ENCODE data around the gene TMEM115. TPM values are rescaled to one million over a fixed set of nuclear protein-coding genes. Genes with fewer than 3 reads are reported as not detected.

The TMEM115 gene
- total and polyA plus RNA-seq, 2 of the 13 experiments (the other 11 are each of a cell fraction or from before 2014, with no cell fraction given) = 22.1 to 30.7 TPM

DNA sequence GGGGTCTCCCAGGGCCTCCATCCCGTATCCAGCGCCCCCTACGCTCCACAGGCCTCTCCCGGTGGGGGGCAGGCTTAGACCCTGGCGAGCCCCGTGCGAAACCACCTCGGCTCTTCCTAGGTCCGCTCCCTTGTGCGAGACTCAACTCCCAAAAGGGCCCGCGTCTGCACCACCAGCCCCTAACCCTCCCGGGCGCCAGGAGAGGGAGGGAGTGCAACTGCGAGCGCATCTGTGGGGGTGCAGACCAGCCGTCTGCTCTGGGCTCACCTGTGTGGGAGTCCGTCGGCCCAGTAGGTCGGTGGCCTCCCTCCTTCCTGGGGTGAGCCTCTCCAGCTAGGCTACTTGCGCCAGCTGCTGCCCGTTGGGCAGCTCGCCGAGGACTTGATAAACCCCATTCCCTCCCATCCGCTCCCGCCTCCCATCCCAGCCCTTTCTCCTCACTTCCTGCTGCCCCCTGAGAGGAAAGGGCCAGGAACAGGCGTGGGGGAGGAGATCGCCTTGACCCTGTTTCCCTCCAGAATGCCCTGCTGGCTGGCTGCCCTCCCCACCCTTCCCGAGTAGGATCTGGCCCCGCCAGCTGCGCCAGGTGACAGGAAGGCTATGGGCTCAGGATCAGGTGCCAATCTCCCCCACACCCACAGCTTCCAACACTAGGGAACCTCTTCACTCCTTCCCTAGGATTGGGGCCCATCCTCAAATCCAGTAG, 36.8 kb downstream of the TMEM115 start, which contains the start of gene HYAL2 (continued):
- TF ChIP-seq, protein P1, sequence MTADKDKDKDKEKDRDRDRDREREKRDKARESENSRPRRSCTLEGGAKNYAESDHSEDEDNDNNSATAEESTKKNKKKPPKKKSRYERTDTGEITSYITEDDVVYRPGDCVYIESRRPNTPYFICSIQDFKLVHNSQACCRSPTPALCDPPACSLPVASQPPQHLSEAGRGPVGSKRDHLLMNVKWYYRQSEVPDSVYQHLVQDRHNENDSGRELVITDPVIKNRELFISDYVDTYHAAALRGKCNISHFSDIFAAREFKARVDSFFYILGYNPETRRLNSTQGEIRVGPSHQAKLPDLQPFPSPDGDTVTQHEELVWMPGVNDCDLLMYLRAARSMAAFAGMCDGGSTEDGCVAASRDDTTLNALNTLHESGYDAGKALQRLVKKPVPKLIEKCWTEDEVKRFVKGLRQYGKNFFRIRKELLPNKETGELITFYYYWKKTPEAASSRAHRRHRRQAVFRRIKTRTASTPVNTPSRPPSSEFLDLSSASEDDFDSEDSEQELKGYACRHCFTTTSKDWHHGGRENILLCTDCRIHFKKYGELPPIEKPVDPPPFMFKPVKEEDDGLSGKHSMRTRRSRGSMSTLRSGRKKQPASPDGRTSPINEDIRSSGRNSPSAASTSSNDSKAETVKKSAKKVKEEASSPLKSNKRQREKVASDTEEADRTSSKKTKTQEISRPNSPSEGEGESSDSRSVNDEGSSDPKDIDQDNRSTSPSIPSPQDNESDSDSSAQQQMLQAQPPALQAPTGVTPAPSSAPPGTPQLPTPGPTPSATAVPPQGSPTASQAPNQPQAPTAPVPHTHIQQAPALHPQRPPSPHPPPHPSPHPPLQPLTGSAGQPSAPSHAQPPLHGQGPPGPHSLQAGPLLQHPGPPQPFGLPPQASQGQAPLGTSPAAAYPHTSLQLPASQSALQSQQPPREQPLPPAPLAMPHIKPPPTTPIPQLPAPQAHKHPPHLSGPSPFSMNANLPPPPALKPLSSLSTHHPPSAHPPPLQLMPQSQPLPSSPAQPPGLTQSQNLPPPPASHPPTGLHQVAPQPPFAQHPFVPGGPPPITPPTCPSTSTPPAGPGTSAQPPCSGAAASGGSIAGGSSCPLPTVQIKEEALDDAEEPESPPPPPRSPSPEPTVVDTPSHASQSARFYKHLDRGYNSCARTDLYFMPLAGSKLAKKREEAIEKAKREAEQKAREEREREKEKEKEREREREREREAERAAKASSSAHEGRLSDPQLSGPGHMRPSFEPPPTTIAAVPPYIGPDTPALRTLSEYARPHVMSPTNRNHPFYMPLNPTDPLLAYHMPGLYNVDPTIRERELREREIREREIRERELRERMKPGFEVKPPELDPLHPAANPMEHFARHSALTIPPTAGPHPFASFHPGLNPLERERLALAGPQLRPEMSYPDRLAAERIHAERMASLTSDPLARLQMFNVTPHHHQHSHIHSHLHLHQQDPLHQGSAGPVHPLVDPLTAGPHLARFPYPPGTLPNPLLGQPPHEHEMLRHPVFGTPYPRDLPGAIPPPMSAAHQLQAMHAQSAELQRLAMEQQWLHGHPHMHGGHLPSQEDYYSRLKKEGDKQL (CRISPR knock-in tag; IDR thresholded peaks at IDR 0.05; ENCODE audit: low read depth) = no peak
- 0 out of 2 replicates have a peak, but pooled peaks have one; percentile 34 for TF ChIP-seq ZZZ3 (CRISPR knock-in tag; IDR thresholded peaks at IDR 0.05; ENCODE audit: borderline replicate concordance)
- peak; percentile 95 for TF ChIP-seq ZBTB38 (CRISPR knock-in tag; IDR thresholded peaks at IDR 0.05)
- TF ChIP-seq, protein P2, sequence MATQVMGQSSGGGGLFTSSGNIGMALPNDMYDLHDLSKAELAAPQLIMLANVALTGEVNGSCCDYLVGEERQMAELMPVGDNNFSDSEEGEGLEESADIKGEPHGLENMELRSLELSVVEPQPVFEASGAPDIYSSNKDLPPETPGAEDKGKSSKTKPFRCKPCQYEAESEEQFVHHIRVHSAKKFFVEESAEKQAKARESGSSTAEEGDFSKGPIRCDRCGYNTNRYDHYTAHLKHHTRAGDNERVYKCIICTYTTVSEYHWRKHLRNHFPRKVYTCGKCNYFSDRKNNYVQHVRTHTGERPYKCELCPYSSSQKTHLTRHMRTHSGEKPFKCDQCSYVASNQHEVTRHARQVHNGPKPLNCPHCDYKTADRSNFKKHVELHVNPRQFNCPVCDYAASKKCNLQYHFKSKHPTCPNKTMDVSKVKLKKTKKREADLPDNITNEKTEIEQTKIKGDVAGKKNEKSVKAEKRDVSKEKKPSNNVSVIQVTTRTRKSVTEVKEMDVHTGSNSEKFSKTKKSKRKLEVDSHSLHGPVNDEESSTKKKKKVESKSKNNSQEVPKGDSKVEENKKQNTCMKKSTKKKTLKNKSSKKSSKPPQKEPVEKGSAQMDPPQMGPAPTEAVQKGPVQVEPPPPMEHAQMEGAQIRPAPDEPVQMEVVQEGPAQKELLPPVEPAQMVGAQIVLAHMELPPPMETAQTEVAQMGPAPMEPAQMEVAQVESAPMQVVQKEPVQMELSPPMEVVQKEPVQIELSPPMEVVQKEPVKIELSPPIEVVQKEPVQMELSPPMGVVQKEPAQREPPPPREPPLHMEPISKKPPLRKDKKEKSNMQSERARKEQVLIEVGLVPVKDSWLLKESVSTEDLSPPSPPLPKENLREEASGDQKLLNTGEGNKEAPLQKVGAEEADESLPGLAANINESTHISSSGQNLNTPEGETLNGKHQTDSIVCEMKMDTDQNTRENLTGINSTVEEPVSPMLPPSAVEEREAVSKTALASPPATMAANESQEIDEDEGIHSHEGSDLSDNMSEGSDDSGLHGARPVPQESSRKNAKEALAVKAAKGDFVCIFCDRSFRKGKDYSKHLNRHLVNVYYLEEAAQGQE (IDR thresholded peaks at IDR 0.05; ENCODE audit: borderline replicate concordance in 1 of 2, low read depth in 1 of 2, low read length in 2 of 2) = no peak
- TF ChIP-seq, protein P3, sequence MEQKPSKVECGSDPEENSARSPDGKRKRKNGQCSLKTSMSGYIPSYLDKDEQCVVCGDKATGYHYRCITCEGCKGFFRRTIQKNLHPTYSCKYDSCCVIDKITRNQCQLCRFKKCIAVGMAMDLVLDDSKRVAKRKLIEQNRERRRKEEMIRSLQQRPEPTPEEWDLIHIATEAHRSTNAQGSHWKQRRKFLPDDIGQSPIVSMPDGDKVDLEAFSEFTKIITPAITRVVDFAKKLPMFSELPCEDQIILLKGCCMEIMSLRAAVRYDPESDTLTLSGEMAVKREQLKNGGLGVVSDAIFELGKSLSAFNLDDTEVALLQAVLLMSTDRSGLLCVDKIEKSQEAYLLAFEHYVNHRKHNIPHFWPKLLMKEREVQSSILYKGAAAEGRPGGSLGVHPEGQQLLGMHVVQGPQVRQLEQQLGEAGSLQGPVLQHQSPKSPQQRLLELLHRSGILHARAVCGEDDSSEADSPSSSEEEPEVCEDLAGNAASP (CRISPR knock-in tag; IDR thresholded peaks at IDR 0.05; ENCODE audit: borderline replicate concordance) = peak; percentile 31; the same call in 1 of the 2 replicates
- peak; percentile 79; the same call in 1 of the 2 replicates for TF ChIP-seq ZMAT3 (CRISPR knock-in tag; conservative IDR thresholded peaks at IDR 0.05)
- no peak for TF ChIP-seq CREB1 (IDR thresholded peaks at IDR 0.05)
- TF ChIP-seq CREB1 (CRISPR knock-in tag; IDR thresholded peaks at IDR 0.05) = no peak
- TF ChIP-seq ZNF235 (CRISPR knock-in tag; IDR thresholded peaks at IDR 0.05; ENCODE audit: borderline replicate concordance) = no peak
- TF ChIP-seq, protein P4, sequence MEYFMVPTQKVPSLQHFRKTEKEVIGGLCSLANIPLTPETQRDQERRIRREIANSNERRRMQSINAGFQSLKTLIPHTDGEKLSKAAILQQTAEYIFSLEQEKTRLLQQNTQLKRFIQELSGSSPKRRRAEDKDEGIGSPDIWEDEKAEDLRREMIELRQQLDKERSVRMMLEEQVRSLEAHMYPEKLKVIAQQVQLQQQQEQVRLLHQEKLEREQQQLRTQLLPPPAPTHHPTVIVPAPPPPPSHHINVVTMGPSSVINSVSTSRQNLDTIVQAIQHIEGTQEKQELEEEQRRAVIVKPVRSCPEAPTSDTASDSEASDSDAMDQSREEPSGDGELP (IDR thresholded peaks at IDR 0.05; ENCODE audit: borderline replicate concordance, low read depth) = 0 out of 2 replicates have a peak, but pooled peaks have one; percentile 33
- TF ChIP-seq ZNF605 (CRISPR knock-in tag; IDR thresholded peaks at IDR 0.05) = no peak
- TF ChIP-seq DR1 (CRISPR knock-in tag; IDR thresholded peaks at IDR 0.05) = no peak
- TF ChIP-seq ZNF333 (CRISPR knock-in tag; IDR thresholded peaks at IDR 0.05; ENCODE audit: borderline replicate concordance) = 0 out of 2 replicates have a peak, but pooled peaks have one; percentile 14
- TF ChIP-seq NFKB2 (CRISPR knock-in tag; IDR thresholded peaks at IDR 0.05; ENCODE audit: borderline replicate concordance) = no peak
- TF ChIP-seq HNRNPK (IDR thresholded peaks at IDR 0.05; ENCODE audit: low read depth, low read length, poor library complexity, severe bottlenecking) = no peak

Data from HepG2 (cell line).